AG04449 (cell line): ENCODE results near the gene ASZ1.

Experiments
- CTCF ChIA-PET: fragments of 350-600 bp; formaldehyde crosslinking; extraction: SDS; loops from one replicate; lab custom pipeline; 2021; ENCODE audit warnings: antibody characterized with exemption; lab: Yijun Ruan, JAX
- POLR2A ChIA-PET: fragments of 400-600, 350-600 bp; formaldehyde crosslinking; extraction: SDS; loops from one replicate; lab custom pipeline; 2020; ENCODE audit warnings: antibody characterized with exemption, inconsistent platforms; lab: Yijun Ruan, JAX
- DNase-seq: peaks from one replicate; pipeline ENCODE4 v3.0.0-alpha.2; 2010; ENCODE audit warnings: low read depth, low spot score
- H3K4me3 ChIP-seq: 2 replicates; pipeline ENCODE4 v1.5.1; 2011; ENCODE audit warnings: low read depth, mild to moderate bottlenecking, control low read depth, low read length
- TF ChIP-seq, protein P1 (sequence below): IDR thresholded peaks from one replicate; pipeline ENCODE4 v1.5.1; 2011; ENCODE audit warnings: mild to moderate bottlenecking, moderate library complexity, low read length, control low read depth, inconsistent platforms; ENCODE audit not compliant: insufficient read depth; ENCODE audit errors: missing control alignments

Gene ASZ1

DNA sequence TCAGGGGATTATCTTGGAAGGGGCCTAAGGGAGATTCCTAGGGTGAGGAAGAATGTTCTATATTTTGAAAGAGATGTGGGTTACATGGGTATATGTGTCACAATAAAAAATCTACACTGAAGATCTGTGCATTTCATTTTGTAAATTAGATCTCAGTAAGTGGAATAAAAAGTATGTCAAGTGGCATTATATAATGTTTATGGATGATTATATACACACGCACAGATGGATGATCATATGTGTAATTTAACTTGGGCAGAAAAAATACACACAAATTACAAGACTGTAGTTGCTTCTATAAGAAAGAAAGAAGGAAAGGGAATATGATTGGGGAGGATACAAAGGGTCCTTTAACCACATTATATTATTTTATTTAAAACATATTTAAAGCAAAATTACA lies 18.5 kb downstream of the ASZ1 start:
- TF ChIP-seq, protein P1, sequence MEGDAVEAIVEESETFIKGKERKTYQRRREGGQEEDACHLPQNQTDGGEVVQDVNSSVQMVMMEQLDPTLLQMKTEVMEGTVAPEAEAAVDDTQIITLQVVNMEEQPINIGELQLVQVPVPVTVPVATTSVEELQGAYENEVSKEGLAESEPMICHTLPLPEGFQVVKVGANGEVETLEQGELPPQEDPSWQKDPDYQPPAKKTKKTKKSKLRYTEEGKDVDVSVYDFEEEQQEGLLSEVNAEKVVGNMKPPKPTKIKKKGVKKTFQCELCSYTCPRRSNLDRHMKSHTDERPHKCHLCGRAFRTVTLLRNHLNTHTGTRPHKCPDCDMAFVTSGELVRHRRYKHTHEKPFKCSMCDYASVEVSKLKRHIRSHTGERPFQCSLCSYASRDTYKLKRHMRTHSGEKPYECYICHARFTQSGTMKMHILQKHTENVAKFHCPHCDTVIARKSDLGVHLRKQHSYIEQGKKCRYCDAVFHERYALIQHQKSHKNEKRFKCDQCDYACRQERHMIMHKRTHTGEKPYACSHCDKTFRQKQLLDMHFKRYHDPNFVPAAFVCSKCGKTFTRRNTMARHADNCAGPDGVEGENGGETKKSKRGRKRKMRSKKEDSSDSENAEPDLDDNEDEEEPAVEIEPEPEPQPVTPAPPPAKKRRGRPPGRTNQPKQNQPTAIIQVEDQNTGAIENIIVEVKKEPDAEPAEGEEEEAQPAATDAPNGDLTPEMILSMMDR = no peak
- H3K4me3 ChIP-seq = no peak overlapping the region
- ChIA-PET POLR2A (no interaction called here), CTCF (interaction anchor here (1.4 kb wide), 1 partner anchor 13 kb away, joined by 3 read pairs; no protein-coding TSS in a partner anchor)
- DNase-seq = no peak

DNA sequence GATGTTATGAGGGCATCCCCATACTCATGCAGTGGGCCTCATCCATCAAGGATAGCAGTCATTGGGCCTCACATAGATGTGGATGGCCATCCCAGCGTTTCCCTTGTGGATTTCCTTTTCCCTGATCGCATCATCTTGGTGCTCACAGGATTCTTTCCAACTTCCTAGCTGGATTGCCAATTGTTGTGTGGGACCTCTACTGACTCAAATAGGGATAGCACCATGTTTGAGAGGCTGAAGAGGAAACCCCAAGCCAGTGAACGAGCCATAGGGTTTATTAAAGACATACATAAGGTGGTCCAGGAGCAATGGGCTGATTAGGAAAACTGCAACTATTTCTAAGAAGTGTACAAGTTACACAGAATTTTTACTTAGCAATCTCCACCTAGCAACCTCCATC lies 21.8 kb downstream of the ASZ1 start:
- DNase-seq = no peak
- ChIA-PET CTCF (interaction anchor here (0.5 to 1.1 kb wide), 2 partner anchors 21 to 311 kb away, joined by 3 read pairs; no protein-coding TSS in a partner anchor), POLR2A (no interaction called here)
- TF ChIP-seq, protein P1 = no peak
- H3K4me3 ChIP-seq = no peak overlapping the region

DNA sequence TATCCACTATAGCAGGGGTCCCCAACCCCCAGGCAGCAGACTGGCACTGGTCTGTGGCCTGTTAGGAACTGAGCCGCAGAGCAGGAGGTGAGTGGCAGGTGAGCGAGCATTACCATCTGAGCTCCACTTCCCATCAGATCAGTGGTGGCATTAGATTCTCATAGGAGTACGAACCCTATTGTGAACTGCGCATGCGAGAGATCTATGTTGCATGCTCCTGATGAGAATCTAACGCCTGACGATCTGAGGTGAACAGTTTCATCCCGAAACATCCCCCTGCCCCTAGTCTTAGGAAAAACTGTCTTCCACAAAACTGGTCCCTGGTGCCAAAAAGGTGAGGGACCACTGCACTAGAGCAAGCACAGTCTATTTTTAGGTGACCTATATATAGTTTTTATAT lies 23.6 kb downstream of the ASZ1 start:
- CTCF ChIA-PET = no interaction called here

DNA sequence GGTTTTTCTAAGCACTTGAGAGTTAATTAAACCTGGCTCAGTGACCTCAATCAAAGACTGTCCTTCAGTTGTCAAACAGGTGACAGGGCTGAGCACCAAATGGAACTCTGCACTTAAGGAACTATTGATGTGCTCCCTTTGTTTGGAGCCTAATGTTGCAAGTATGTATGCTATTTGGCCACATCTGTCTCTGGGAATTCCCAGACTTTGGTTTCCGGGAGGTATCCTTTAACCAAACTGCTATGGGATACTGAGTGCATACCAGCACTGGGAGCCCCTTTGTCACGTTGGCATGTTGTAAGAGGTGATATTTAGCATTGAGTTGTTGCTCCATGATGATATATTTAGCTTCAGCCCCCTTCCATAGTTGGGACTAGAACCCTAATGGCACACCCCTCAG lies 25.2 kb downstream of the ASZ1 start:
- TF ChIP-seq, protein P1 = no peak
- CTCF ChIA-PET = interaction anchor here (1.0 to 1.7 kb wide), 3 partner anchors 10 to 314 kb away, joined by 3 to 7 read pairs (median 6); no protein-coding TSS in a partner anchor
- no peak for DNase-seq

More for the DNA sequence above, 23.6 kb downstream of the ASZ1 start:
- POLR2A ChIA-PET = no interaction called here
- TF ChIP-seq, protein P1 = no peak
- no peak overlapping the region for H3K4me3 ChIP-seq
- no peak for DNase-seq

DNA sequence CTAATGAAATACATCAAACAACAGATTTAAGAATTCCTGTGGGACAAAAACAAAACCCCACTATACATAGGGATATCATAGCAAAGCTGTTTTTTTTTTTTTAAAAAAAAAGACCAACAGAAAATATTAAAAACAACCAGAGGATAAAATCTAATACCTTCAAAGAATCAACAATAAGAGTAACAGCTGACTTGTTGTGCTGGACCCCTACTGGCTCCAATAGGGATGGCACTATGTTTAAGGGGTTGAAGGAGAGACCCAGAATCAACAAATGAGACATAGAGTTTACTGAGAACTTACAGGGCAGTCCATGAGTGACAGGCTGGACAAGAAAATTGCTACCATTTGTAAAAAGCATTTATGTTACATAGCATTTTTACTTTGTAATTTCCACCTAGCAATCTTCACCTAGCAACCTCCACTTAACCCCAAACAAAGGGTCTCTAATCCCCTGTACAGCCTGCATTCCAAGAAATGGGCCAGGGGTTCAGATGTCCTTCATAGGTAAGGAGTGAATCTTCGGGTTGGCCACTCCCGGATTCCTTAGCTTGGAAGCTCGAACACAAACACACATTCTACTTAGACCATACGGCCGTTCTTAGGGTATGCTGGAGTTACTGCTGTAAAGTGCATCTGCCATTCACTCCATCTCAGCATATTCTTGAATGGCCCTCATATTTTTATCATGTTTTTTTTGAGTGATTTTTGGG lies 25.8 kb downstream of the ASZ1 start:
- ChIA-PET CTCF (interaction anchor here (0.7 to 3.6 kb wide), 11 partner anchors 10 to 796 kb away, joined by 3 to 23 read pairs (median 5); no protein-coding TSS in a partner anchor), POLR2A (no interaction called here)
- H3K4me3 ChIP-seq = no peak overlapping the region
- DNase-seq = no peak
- TF ChIP-seq, protein P1 = peak; percentile 17

More for the DNA sequence above, 25.2 kb downstream of the ASZ1 start:
- H3K4me3 ChIP-seq = no peak overlapping the region
- POLR2A ChIA-PET = no interaction called here

DNA sequence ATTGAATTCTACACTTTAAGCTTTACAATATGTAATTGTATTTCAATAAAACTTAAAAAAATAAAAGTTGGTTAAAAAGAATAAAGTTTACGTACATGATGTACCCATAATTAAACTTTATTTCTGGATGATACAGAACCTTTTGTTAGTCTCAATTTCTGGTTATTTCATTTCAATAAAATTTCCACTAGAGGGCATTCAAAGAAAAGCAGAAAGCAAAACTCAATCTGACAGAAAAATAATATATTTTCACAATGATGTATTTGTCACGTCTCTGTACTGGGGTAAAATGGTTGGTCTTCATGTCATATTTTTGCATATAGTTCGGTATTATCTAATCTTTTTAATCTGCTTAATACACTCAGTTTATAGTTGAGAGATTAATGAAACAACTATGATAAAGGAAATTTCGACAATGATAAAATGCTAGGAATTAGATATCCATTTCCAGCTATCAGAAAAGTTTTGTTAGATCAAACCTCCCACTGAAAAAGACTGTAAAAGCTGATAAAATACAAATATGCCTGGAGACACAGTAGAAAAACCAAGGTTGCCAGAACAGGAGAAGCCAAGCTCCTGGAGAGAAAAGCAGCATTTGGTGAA lies 27.4 kb downstream of the ASZ1 start:
- ChIA-PET POLR2A (no interaction called here), CTCF (interaction anchor here (0.8 to 3.6 kb wide), 15 partner anchors 9 to 798 kb away, joined by 3 to 23 read pairs (median 4); no protein-coding TSS in a partner anchor)
- TF ChIP-seq, protein P1 = no peak
- H3K4me3 ChIP-seq = no peak overlapping the region
- DNase-seq = no peak
